BLaER1 (cell line): ENCODE results near the gene LIN28A.

ENCODE experiments used
- H3K27ac ChIP-seq: shearing (Covaris generic); formaldehyde crosslinking; 2 replicates; pipeline ENCODE4 v1.8.1; 2022
- H3K27me3 ChIP-seq: shearing (Covaris generic); formaldehyde crosslinking; 2 replicates; pipeline ENCODE4 v1.8.1; 2022
- H3K36me3 ChIP-seq: shearing (Covaris generic); formaldehyde crosslinking; 2 replicates; pipeline ENCODE4 v1.8.1; 2022
- H3K4me1 ChIP-seq: shearing (Covaris generic); formaldehyde crosslinking; 2 replicates; pipeline ENCODE4 v1.8.1; 2022
- H3K4me2 ChIP-seq: shearing (Covaris generic); formaldehyde crosslinking; 2 replicates; pipeline ENCODE4 v1.8.1; 2022
- H3K4me3 ChIP-seq: shearing (Covaris generic); formaldehyde crosslinking; 2 replicates; pipeline ENCODE4 v1.8.1; 2022
- H3K9ac ChIP-seq: shearing (Covaris generic); formaldehyde crosslinking; 2 replicates; pipeline ENCODE4 v1.8.1; 2022
- H3K9me3 ChIP-seq: shearing (Covaris generic); formaldehyde crosslinking; 2 replicates; pipeline ENCODE4 v1.8.1; 2022
- H4K20me1 ChIP-seq: shearing (Covaris generic); formaldehyde crosslinking; 2 replicates; pipeline ENCODE4 v1.8.1; 2022
- Cebpa-rat ChIP-seq: shearing (Covaris generic); IDR thresholded peaks from 2 replicates; pipeline ENCODE4 v1.8.1; 2022

The LIN28A gene

GRCh38 chr1:26387447-26387846 lies 23.2 kb upstream of the LIN28A start:
- no peak overlapping the region for H3K9ac ChIP-seq
- H3K36me3 ChIP-seq: no peaks in the 10 kb centered on the region
- H3K9me3 ChIP-seq: no peaks in the 10 kb centered on the region
- no peaks in the 10 kb centered on the region for H4K20me1 ChIP-seq
- H3K4me2 ChIP-seq: no peak overlapping the region
- H3K27ac ChIP-seq: no peak overlapping the region
- H3K4me3 ChIP-seq: no peak overlapping the region
- H3K4me1 ChIP-seq: peaks cover 9% of the 10 kb centered on the region
- no peak for TF ChIP-seq Cebpa-rat
- no peaks in the 10 kb centered on the region for H3K27me3 ChIP-seq

- TF ChIP-seq Cebpa-rat: no peak
- Histone ChIP-seq H3K9ac (no peak overlapping the region), H4K20me1 (no peaks in the 10 kb centered on the region), H3K9me3 (no peaks in the 10 kb centered on the region), H3K4me1 (peaks cover 9% of the 10 kb centered on the region), H3K4me3 (no peak overlapping the region), H3K4me2 (no peak overlapping the region), H3K27ac (no peak overlapping the region), H3K27me3 (no peaks in the 10 kb centered on the region), H3K36me3 (no peaks in the 10 kb centered on the region)
Measured at GRCh38 chr1:26388791-26389445, 21.7 kb upstream of the LIN28A start.

GRCh38 chr1:26389604-26390247 lies 20.9 kb upstream of the LIN28A start:
- Histone ChIP-seq H3K4me3 (no peak overlapping the region), H3K36me3 (no peaks in the 10 kb centered on the region), H3K4me1 (peaks cover 9% of the 10 kb centered on the region), H3K27me3 (no peaks in the 10 kb centered on the region), H3K9ac (no peak overlapping the region), H4K20me1 (no peaks in the 10 kb centered on the region), H3K4me2 (no peak overlapping the region), H3K9me3 (no peaks in the 10 kb centered on the region), H3K27ac (no peak overlapping the region)
- no peak for TF ChIP-seq Cebpa-rat

- H3K27ac ChIP-seq: no peak overlapping the region
- H3K4me2 ChIP-seq: no peak overlapping the region
- H3K4me3 ChIP-seq: no peak overlapping the region
- no peak for TF ChIP-seq Cebpa-rat
- no peak overlapping the region for H3K9ac ChIP-seq
- H3K27me3 ChIP-seq: no peaks in the 10 kb centered on the region
- H3K36me3 ChIP-seq: no peaks in the 10 kb centered on the region
- no peaks in the 10 kb centered on the region for H3K4me1 ChIP-seq
- H3K9me3 ChIP-seq: no peaks in the 10 kb centered on the region
- H4K20me1 ChIP-seq: no peaks in the 10 kb centered on the region
Measured at GRCh38 chr1:26391450-26391849, 19.2 kb upstream of the LIN28A start.

GRCh38 chr1:26395754-26396153 lies 14.9 kb upstream of the LIN28A start:
- H4K20me1 ChIP-seq: no peaks in the 10 kb centered on the region
- no peak overlapping the region for H3K4me2 ChIP-seq
- H3K27ac ChIP-seq: no peak overlapping the region
- no peaks in the 10 kb centered on the region for H3K27me3 ChIP-seq
- H3K4me3 ChIP-seq: no peak overlapping the region
- no peaks in the 10 kb centered on the region for H3K9me3 ChIP-seq
- no peaks in the 10 kb centered on the region for H3K36me3 ChIP-seq
- no peaks in the 10 kb centered on the region for H3K4me1 ChIP-seq
- H3K9ac ChIP-seq: no peak overlapping the region
- no peak for TF ChIP-seq Cebpa-rat

- Histone ChIP-seq H4K20me1 (peaks cover 7% of the 10 kb centered on the region; the same call in 1 of the 2 replicates), H3K36me3 (no peaks in the 10 kb centered on the region), H3K27me3 (no peaks in the 10 kb centered on the region), H3K4me1 (no peaks in the 10 kb centered on the region), H3K27ac (no peak overlapping the region), H3K9ac (no peak overlapping the region), H3K9me3 (no peaks in the 10 kb centered on the region), H3K4me3 (no peak overlapping the region), H3K4me2 (no peak overlapping the region)
- no peak for TF ChIP-seq Cebpa-rat
Measured at GRCh38 chr1:26399034-26399433, 11.6 kb upstream of the LIN28A start.

GRCh38 chr1:26401891-26402290 lies 8.7 kb upstream of the LIN28A start:
- H3K9ac ChIP-seq: no peak overlapping the region
- H3K4me2 ChIP-seq: no peak overlapping the region
- H3K27ac ChIP-seq: no peak overlapping the region
- H4K20me1 ChIP-seq: peaks cover 7% of the 10 kb centered on the region; the same call in 1 of the 2 replicates
- H3K27me3 ChIP-seq: no peaks in the 10 kb centered on the region
- H3K36me3 ChIP-seq: no peaks in the 10 kb centered on the region
- no peaks in the 10 kb centered on the region for H3K9me3 ChIP-seq
- H3K4me3 ChIP-seq: no peak overlapping the region
- no peak for TF ChIP-seq Cebpa-rat
- no peaks in the 10 kb centered on the region for H3K4me1 ChIP-seq

GRCh38 chr1:26403656-26404055 lies 7.0 kb upstream of the LIN28A start:
- Histone ChIP-seq H3K36me3 (no peaks in the 10 kb centered on the region), H3K9me3 (no peaks in the 10 kb centered on the region), H3K4me1 (no peaks in the 10 kb centered on the region), H3K4me2 (no peak overlapping the region), H4K20me1 (peaks cover 7% of the 10 kb centered on the region; the same call in 1 of the 2 replicates), H3K27ac (no peak overlapping the region), H3K9ac (no peak overlapping the region), H3K27me3 (peaks cover 10% of the 10 kb centered on the region), H3K4me3 (no peak overlapping the region)
- no peak for TF ChIP-seq Cebpa-rat

GRCh38 chr1:26404641-26405040 lies 6.0 kb upstream of the LIN28A start:
- H3K9me3 ChIP-seq: no peaks in the 10 kb centered on the region
- no peak overlapping the region for H3K4me3 ChIP-seq
- H3K4me1 ChIP-seq: no peaks in the 10 kb centered on the region
- no peaks in the 10 kb centered on the region for H3K36me3 ChIP-seq
- peaks cover 20% of the 10 kb centered on the region for H3K27me3 ChIP-seq
- no peak overlapping the region for H3K9ac ChIP-seq
- peaks cover 15% of the 10 kb centered on the region; the same call in 1 of the 2 replicates for H4K20me1 ChIP-seq
- no peak overlapping the region for H3K27ac ChIP-seq
- no peak overlapping the region for H3K4me2 ChIP-seq
- no peak for TF ChIP-seq Cebpa-rat

GRCh38 chr1:26405281-26405915 lies 5.2 kb upstream of the LIN28A start:
- no peak for TF ChIP-seq Cebpa-rat
- Histone ChIP-seq H3K4me3 (no peak overlapping the region), H3K36me3 (no peaks in the 10 kb centered on the region), H3K4me2 (no peak overlapping the region), H4K20me1 (peaks cover 17% of the 10 kb centered on the region; the same call in 1 of the 2 replicates), H3K4me1 (no peaks in the 10 kb centered on the region), H3K9me3 (no peaks in the 10 kb centered on the region), H3K27me3 (peaks cover 27% of the 10 kb centered on the region), H3K27ac (no peak overlapping the region), H3K9ac (no peak overlapping the region)
